Amniotic stem cell (primary cell): ENCODE results near the gene TSC22D4.
"Not testable (repeated sequence)": the region's sequence is repeated elsewhere in the genome, so short reads cannot be mapped to it uniquely, and the experiment has no call there.

ENCODE experiments used
- DNase-seq: peaks from one replicate; lab custom pipeline; 2025; lab: John Stamatoyannopoulos, UW

TSC22D4 gene

GRCh38 chr7:100472854-100473499 is 6.0 kb downstream of the TSC22D4 start:
- no peak for DNase-seq

- DNase-seq, result no peak
Measured at GRCh38 chr7:100472121-100472851, 6.7 kb downstream of the TSC22D4 start.

GRCh38 chr7:100471021-100471420 is 8.0 kb downstream of the TSC22D4 start:
- DNase-seq, result no peak

GRCh38 chr7:100469227-100470044 is 9.6 kb downstream of the TSC22D4 start:
- peak; percentile 59 for DNase-seq

- no peak for DNase-seq
Measured at GRCh38 chr7:100467638-100468373, 11.2 kb downstream of the TSC22D4 start.

- no peak for DNase-seq
Measured at GRCh38 chr7:100466653-100467605, 12.1 kb downstream of the TSC22D4 start.

GRCh38 chr7:100465702-100466311 is 13.2 kb downstream of the TSC22D4 start:
- peak; percentile 30 for DNase-seq

GRCh38 chr7:100465299-100465698 is 13.7 kb downstream of the TSC22D4 start:
- DNase-seq, result no peak

GRCh38 chr7:100464791-100465190 is 14.2 kb downstream of the TSC22D4 start:
- DNase-seq, result no peak

GRCh38 chr7:100464210-100464660 is 14.8 kb downstream of the TSC22D4 start, which contains the start of gene SPACDR:
SPACDR (minus strand) TSS chr7:100464260; CDS start chr7:100464025, 235 bp downstream.
- no peak for DNase-seq

GRCh38 chr7:100457033-100457432 is 22.0 kb downstream of the TSC22D4 start:
- DNase-seq, result no peak

GRCh38 chr7:100456562-100456961 is 22.5 kb downstream of the TSC22D4 start:
- DNase-seq, result no peak

GRCh38 chr7:100455206-100455605 is 23.8 kb downstream of the TSC22D4 start:
- DNase-seq, result no peak

- not testable (repeated sequence) for DNase-seq
Measured at GRCh38 chr7:100453854-100454253, 25.2 kb downstream of the TSC22D4 start.

- DNase-seq, result no peak
Measured at GRCh38 chr7:100452513-100452912, 26.5 kb downstream of the TSC22D4 start.

GRCh38 chr7:100449190-100449795 is 29.7 kb downstream of the TSC22D4 start:
- DNase-seq, result no peak

GRCh38 chr7:100447363-100447762 is 31.7 kb downstream of the TSC22D4 start:
- not testable (repeated sequence) for DNase-seq

- DNase-seq, result no peak
Measured at GRCh38 chr7:100446040-100446439, 33.0 kb downstream of the TSC22D4 start.
